GM19193 (cell line): Measurements from ENCODE around the gene IQGAP2.

ENCODE experiments used
- POLR2A ChIP-seq: IDR thresholded peaks from 4 replicates; pipeline ENCODE4 v1.6.1; 2011; ENCODE audit not compliant: insufficient read depth, insufficient read length; ENCODE audit errors: extremely low read depth

The IQGAP2 gene

DNA sequence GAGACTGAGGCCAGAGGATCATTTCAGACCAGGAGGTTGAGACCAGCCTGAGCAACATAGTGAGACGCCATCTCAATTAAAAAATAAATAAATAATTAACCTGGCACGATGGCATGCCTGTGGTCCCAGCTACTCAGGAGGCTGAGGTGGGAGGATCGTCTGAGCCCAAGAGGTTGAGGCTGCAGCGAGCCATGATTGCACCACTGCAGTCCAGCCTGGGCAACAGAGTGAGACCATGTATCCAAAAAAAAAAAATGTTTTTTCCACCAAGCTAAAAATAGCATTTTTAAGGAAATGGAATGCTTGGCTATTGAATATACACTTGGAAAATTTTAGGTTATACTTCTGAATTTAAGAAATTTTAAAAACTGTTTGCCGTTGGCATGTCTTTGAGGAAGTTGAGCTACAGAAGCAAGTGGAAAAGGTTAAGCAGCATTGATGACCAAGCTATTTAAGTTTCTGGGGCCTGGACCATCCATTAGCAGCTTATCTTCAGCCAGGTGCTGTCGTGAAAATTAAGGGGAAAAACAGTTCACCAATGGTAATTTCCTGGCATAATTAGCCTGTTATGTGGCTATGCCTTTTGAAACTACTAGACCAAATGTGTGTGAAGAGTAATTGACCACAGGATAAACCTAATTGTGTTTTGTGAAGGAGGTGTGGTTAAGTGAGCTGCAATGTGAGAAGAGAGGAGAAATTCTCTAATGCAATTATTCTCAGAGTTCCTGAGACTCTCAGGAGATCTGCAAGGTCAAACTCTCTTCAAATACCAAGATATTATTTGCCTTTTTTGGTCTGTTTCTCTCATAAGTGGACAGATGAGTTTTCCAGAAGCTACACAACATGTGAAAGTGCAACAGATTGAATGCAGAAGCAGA is 333.8 kb downstream of the IQGAP2 start:
- no peak for TF ChIP-seq POLR2A

DNA sequence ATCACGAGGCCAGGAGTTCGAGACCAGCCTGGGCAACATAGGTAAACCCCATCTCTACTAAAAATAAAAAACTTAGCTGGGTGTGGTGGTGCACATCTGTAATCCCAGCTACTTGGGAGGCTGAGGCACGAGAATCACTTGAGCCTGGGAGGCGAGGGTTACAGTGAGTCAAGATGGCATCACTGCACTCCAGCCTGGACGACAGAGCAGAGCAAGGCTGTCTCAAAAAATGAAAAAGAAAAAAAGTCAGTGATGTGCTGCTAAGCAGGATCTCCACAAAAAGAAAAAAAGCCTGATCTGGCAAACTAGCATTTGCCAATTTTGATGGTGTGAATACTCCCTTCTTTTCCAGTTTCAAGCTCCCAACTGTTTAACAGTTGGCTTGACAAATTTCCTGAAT is 334.8 kb downstream of the IQGAP2 start:
- TF ChIP-seq POLR2A: no peak

- no peak for TF ChIP-seq POLR2A
Measured at GRCh38 chr5:76742583-76742982, 339.5 kb downstream of the IQGAP2 start.

DNA sequence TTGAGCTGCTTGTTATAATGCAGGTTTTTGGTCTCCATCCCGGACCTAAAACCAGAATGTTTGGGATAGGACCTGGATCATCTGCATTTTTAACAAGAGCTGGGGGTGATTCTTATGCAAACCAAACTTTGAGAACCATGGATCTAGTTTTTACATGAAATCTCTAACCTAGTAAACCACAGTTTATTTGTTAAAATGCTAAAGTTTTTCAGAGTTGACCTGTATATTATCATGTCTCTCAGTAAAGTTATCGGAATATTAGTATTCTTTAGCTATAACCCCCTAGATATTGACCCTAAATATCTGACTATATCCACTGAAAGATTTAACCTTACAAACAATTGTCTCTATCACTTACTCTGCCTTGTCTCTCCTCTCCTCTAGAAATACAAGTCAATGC is 341.5 kb downstream of the IQGAP2 start:
- no peak for TF ChIP-seq POLR2A

GRCh38 chr5:76745670-76746069 is 342.6 kb downstream of the IQGAP2 start:
- TF ChIP-seq POLR2A: no peak

GRCh38 chr5:76746677-76747076 is 343.6 kb downstream of the IQGAP2 start:
- no peak for TF ChIP-seq POLR2A

- no peak for TF ChIP-seq POLR2A
Measured at GRCh38 chr5:76747706-76748105, 344.6 kb downstream of the IQGAP2 start.

GRCh38 chr5:76751291-76751690 is 348.2 kb downstream of the IQGAP2 start:
- TF ChIP-seq POLR2A: no peak

DNA sequence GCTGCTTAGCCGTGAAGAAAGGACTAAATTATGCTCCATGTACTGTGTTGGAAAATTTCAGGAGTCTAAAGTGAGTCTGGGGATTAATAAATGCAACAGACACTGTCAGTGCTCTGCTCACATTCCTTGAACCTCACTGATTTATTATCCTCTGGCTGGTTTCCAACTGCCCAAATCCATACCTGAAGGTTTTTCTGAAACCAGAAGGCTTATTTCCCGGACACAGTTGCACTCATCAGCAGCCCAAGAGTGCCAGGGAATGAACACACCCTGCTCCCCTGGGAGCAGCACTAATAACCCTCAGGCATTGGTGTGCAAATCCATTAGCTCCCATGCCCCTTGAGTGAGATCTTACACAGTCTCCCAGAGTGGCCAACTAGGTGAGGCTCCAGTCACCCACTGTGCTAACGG is 351.6 kb downstream of the IQGAP2 start:
- TF ChIP-seq POLR2A: no peak

- no peak for TF ChIP-seq POLR2A
Measured at GRCh38 chr5:76755779-76756637, 352.9 kb downstream of the IQGAP2 start.

GRCh38 chr5:76757049-76757448 is 354.0 kb downstream of the IQGAP2 start:
- TF ChIP-seq POLR2A: no peak
